Adipocyte (in vitro differentiated cells): ENCODE data around the gene PPP1R15B.
"Not testable (repeated sequence)": the region's sequence is repeated elsewhere in the genome, so short reads cannot be mapped to it uniquely, and the experiment has no call there.

Experiments
- DNase-seq: peaks from one replicate; pipeline ENCODE4 v3.0.0-alpha.2; 2015; ENCODE audit warnings: low read depth
- H3K27me3 ChIP-seq: replicated peaks from 2 replicates; pipeline ENCODE4 v1.7.0; 2013; ENCODE audit warnings: mild to moderate bottlenecking, low read length, moderate library complexity; ENCODE audit not compliant: control insufficient read depth, insufficient read depth
- H3K36me3 ChIP-seq: 2 replicates; pipeline ENCODE4 v1.7.0; 2013; ENCODE audit warnings: low read length, mild to moderate bottlenecking, moderate library complexity; ENCODE audit not compliant: control insufficient read depth, insufficient read depth, severe bottlenecking
- H3K4me1 ChIP-seq: 2 replicates; pipeline ENCODE4 v1.7.0; 2013; ENCODE audit warnings: mild to moderate bottlenecking, low read length, moderate library complexity; ENCODE audit not compliant: control insufficient read depth, insufficient read depth
- H3K4me3 ChIP-seq: 2 replicates; pipeline ENCODE4 v1.7.0; 2013; ENCODE audit warnings: mild to moderate bottlenecking, low read length, moderate library complexity
- H3K9ac ChIP-seq: 2 replicates; pipeline ENCODE4 v1.7.0; 2013; ENCODE audit warnings: mild to moderate bottlenecking, low read length, moderate library complexity
- H3K9me3 ChIP-seq: 2 replicates; pipeline ENCODE4 v1.7.0; 2013; ENCODE audit warnings: mild to moderate bottlenecking, low read length, moderate library complexity; ENCODE audit not compliant: control insufficient read depth

PPP1R15B gene

DNA sequence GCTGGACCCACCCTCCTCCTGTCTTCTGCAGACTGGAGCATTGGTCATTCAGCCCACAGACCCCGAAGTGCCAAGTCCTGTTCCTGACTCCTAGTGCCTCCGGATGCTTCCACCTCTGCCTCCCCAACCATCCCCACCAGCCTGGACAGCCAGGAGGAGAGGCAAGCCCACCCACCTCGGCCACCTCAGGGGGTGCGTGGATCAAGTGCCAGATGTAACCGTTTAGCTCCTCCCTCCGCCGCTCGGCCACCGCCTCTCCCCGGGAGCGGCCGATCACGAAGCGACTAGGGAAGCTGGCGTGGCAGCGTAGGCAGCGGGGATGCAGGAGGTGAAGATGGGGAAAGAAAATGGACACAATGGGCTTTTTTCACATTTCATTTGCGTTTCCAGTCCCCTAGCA, 18.1 kb upstream of the PPP1R15B start:
- Histone ChIP-seq H3K27me3 (no peaks in the 10 kb centered on the region), H3K4me3 (no peak overlapping the region), H3K4me1 (peaks cover 45% of the 10 kb centered on the region), H3K9ac (no peak overlapping the region), H3K36me3 (peaks cover 30% of the 10 kb centered on the region), H3K9me3 (no peaks in the 10 kb centered on the region)
- DNase-seq, result no peak

DNA sequence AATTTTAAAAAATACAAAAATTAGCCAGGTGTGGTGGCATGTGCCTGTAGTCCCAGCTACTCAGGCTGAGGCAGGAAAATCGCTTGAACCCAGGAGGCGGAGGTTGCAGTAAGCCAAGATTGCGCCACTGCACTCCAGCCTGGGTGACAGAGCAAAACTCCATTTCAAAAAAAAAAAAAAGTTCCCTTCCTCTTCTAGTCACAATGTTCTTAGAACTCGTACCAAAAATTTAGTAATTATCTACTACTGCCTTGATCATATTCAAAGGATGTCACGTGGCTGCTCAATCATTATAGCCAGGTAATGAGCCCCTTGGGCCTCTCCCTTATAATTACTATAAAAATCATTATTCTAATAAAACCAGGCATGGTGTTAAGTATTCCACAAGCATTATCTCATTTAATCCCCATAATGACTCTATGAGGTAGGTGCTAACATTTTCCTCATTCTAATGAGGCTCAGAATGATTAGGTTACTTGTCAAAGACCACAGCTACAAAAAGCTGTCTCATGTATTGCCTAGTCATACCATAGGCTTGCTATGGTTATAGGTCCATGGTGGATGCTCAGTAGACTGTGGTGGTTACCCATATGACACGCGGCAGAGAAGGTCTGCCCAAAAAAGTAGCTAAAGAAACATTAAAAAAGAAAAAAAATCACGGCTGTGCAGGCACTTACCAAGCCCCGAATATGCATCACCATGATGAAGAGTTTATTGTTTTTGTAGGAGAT, 15.5 kb upstream of the PPP1R15B start:
- no peak for DNase-seq
- Histone ChIP-seq H3K9ac (no peak overlapping the region), H3K9me3 (no peaks in the 10 kb centered on the region), H3K4me3 (no peak overlapping the region), H3K27me3 (no peaks in the 10 kb centered on the region), H3K36me3 (peaks cover 29% of the 10 kb centered on the region), H3K4me1 (peaks cover 35% of the 10 kb centered on the region)

DNA sequence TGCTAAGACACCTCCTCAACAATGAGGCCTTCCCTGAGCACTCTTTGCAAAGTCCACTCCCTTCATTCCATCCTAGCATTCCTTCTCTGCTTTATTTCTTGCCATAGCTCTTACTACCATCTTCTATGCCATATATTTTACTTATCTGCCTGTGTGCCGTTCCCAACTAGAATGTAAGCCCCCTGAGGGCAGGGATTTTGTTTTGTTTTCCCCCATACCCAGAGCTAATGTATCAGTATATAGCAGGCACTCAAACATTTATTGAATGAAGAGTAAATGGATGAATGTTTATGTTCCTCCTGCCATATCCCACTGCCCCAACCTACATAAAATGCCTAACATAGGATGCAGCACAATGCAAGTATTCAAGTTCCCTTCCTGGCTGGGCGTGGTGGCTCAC, 14.9 kb upstream of the PPP1R15B start:
- Histone ChIP-seq H3K36me3 (peaks cover 31% of the 10 kb centered on the region), H3K4me3 (no peak overlapping the region), H3K4me1 (peaks cover 32% of the 10 kb centered on the region), H3K27me3 (no peaks in the 10 kb centered on the region), H3K9me3 (no peaks in the 10 kb centered on the region), H3K9ac (no peak overlapping the region)
- DNase-seq, result no peak

DNA sequence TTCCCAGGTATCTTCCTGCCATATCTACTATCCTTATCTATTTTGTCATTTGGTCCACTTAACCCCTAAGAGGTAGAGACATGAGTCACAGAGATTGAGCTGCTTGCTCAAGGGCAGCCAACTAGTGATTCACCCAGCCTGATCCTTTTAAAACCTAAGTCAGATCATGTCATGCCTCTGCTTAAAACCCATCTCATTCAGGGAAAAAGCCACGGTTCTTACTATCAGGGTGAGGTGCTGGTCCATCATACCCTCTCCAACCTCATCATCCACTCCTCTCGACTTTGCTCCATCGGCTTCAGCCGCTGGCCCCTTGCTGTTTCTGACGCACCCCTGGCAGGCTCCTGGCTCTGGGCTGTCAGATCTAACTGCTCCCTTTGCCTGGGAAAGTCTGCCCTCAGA, 14.4 kb upstream of the PPP1R15B start:
- no peaks in the 10 kb centered on the region for H3K9me3 ChIP-seq
- H3K4me3 ChIP-seq, result no peak overlapping the region
- DNase-seq, result peak; percentile 56
- peaks cover 31% of the 10 kb centered on the region for H3K4me1 ChIP-seq
- H3K36me3 ChIP-seq, result peaks cover 34% of the 10 kb centered on the region
- H3K27me3 ChIP-seq, result no peaks in the 10 kb centered on the region
- H3K9ac ChIP-seq, result no peak overlapping the region

DNA sequence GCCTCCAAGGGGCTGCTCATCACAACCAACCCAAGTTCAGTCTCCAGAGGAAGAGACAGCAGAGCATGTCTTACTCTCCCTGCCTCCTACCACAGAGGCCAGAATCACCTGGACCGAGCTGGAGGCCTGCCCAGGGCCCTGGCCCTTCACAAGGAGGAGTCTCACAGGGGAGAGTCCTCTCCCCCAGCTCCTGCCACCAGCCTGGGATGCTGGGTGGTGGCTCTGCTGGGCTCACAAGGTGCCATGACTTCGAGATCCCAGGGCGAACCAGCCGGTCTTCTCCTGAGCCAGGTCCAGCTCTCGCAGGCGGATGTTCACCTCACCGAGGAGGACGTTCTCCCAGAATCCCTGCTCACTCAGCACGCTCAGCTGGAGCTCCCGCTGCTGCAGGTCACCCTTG, 13.0 kb upstream of the PPP1R15B start:
- peaks cover 38% of the 10 kb centered on the region for H3K4me1 ChIP-seq
- no peaks in the 10 kb centered on the region for H3K9me3 ChIP-seq
- no peak overlapping the region for H3K9ac ChIP-seq
- no peak for DNase-seq
- no peak overlapping the region for H3K4me3 ChIP-seq
- H3K27me3 ChIP-seq, result no peaks in the 10 kb centered on the region
- peaks cover 31% of the 10 kb centered on the region for H3K36me3 ChIP-seq

DNA sequence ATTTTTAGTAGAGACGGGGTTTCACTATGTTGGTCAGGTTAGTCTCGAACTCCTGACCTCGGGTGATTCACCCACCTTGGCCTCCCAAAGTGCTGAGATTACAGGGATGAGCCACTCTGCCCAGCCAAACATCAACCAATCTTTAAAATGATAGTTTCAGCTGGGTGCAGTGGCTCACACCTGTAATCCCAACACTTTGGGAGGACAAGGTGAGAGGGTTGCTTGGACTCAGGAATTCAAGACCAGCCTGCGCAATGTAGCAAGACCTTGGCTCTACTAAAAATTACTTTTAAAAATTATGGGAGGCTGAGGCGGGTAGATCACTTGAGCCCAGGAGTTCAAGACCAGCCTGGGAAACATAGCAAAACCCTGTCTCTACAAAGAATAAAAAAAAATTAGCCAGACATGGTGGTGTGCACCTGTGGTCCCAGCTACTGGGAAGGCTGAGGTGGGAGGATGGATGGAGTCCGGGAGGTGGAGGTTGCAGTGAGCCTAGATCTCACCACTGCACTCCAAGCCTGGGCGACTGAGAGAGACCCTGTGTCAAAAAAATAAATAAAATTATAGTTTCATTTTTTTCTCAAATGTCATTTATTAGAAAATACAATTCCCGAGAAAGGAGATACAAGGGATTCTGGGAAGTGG, 10.6 kb upstream of the PPP1R15B start:
- DNase-seq, H3K27me3 ChIP-seq, H3K9me3 ChIP-seq: not testable (repeated sequence)
- Histone ChIP-seq H3K4me3 (peak overlapping the region; percentile 67), H3K9ac (peak overlapping the region; percentile 83), H3K4me1 (peaks cover 61% of the 10 kb centered on the region), H3K36me3 (peaks cover 19% of the 10 kb centered on the region)

DNA sequence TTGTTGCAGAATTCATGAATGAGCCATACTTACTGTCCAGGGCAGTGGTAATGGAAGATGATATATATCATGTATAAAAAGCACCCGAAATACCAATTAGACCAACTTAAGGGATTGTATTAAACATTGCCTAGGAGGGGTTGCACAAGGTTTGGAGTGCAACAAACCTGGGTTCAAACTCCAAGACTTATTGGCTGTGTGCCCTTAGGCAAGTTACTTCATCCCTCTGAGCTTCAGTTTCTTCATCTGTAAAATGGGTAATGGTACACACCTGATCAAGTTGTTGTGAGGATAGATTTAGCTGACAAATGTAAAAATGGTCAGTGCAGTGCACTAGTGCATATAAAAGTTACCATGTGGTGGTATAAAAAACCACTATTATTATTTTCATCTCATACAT, 9.8 kb upstream of the PPP1R15B start:
- H3K4me3 ChIP-seq, result no peak overlapping the region
- H3K4me1 ChIP-seq, result peaks cover 59% of the 10 kb centered on the region
- no peak overlapping the region for H3K9ac ChIP-seq
- no peaks in the 10 kb centered on the region for H3K27me3 ChIP-seq
- peaks cover 16% of the 10 kb centered on the region for H3K36me3 ChIP-seq
- DNase-seq, result no peak
- H3K9me3 ChIP-seq, result no peaks in the 10 kb centered on the region

DNA sequence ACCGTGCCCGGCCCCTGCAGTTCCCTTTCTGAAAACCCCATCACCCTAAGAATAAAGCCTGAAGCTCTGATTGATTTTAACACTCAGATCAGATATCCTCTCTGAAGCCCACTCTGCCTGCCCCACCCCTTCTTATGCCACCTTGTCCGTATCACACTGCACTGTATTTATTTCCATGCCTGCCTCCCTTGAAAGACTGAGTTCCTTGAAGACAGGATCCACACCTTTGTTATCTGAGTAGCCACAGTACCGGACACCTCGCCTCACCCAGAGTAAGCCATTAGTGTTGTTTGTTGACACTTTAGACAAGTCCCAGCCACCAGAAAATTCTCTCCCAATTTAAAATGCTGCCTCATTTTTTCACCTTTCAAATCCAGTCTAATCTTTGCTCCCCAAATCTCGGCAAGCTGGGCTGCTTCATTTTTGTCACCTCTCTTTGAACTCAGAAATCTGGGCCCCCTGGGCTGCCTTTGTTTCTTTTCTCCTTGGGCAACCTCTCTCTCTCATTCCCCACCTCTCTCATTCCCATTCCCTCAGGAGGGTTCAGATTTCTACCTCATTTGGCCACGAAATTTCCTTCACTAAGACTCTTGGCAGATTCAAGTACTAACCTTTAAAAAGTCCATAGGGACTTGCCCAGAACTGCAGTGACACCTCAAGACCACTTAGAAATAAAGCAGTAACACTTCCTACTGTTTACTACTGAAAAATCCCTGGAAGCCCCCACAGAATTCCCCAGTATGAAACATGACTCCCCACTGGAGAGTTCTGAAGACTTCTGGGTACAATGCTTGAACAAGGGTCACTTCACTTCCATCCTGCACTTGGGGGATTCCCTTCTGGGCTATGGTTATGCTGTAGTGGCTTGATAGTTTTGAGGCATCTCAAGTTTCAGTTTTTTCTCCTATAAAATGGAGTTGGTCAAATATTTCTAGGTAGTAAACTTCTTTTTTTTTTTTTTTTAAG, 8.7 kb upstream of the PPP1R15B start:
- H3K27me3 ChIP-seq, result no peaks in the 10 kb centered on the region
- peaks cover 55% of the 10 kb centered on the region for H3K4me1 ChIP-seq
- no peaks in the 10 kb centered on the region for H3K9me3 ChIP-seq
- peak; percentile 56 for DNase-seq
- H3K4me3 ChIP-seq, result no peak overlapping the region
- H3K36me3 ChIP-seq, result peaks cover 16% of the 10 kb centered on the region
- H3K9ac ChIP-seq, result no peak overlapping the region

DNA sequence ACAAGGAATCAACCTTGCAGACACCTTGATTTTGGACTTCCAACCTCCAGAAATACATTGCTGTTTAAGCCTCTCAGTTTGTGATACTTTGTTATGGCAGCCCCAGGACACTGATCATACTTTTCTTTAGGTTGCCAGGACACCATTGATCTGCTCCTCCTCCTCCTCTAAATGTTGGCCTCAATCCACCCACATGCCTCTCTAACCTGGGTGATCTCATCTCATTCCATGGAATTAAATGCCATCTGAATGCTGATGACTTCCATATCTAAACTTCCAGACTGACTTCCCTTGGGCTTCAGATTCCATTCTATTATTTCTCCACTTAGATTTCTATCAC, 7.4 kb upstream of the PPP1R15B start:
- peak; percentile 56 for DNase-seq
- Histone ChIP-seq H3K27me3 (no peaks in the 10 kb centered on the region), H3K36me3 (peaks cover 11% of the 10 kb centered on the region), H3K4me1 (peaks cover 60% of the 10 kb centered on the region), H3K9ac (peak overlapping the region; percentile 89), H3K4me3 (no peak overlapping the region), H3K9me3 (no peaks in the 10 kb centered on the region)

DNA sequence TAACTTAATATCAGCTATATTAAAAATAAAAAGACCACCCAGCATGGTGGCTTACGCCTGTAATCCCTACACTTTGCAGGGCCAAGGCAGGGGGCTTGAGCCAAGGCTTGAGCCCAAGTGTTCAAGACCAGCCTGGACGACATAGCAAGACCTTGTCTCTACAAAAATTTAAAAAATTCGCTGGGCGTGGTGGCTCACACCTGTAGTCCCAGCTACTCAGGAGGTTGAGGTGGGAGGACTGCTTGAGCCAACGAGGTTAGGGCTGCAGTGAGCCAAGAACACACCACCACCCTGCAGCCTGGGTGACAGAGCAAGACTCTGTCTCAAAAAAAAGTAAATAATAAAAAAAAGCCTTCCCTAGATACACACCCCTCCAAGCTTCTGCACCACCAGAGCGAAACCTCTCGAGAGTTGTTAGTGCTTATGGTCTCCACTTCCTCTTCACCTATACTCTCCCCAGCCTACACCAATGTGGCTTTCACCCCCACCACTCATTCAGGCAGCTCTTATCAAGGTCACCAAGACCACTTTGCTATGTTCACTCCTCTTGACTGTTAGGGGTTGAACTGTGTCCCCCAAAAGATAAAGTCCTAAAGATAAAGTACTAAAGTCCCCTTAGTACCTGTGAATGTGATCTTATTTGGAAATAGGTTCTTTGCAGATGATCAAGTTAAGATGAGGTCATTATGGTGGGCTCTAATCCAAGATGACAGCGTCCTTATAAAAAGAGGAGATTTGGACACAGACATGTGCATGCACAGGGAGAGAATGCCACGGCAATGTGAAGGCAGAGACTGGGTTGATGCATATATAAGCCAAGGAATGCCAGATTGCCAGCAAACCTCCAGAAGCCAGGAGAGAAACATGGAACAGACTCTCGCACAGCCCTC, 6.8 kb upstream of the PPP1R15B start:
- Histone ChIP-seq H3K9ac (peak overlapping the region; percentile 89), H3K4me3 (peak overlapping the region; percentile 80), H3K9me3 (no peaks in the 10 kb centered on the region), H3K27me3 (no peaks in the 10 kb centered on the region), H3K36me3 (peaks cover 6% of the 10 kb centered on the region), H3K4me1 (peaks cover 64% of the 10 kb centered on the region)
- peak; percentile 55 for DNase-seq
